Left lung (tissue), 10 donors: ENCODE results near the gene LHX5. TPM values are rescaled to one million over a fixed set of nuclear protein-coding genes. Genes with fewer than 3 reads are reported as not detected.
A peak's percentile ranks its signal among the peaks of the same experiment; 100 is the strongest.

Experiments
- ATAC-seq: fragments of 200-7000 bp; cut with Tn5 transposase; one replicate; pipeline ENCODE4 v1.9.1; 2020; ENCODE audit warnings: moderate library complexity
- DNase-seq, 4 donors: peaks; one replicate each; pipeline ENCODE4 v3.0.0-alpha.2; 2013 to 2020
- H3K27ac ChIP-seq, 2 donors: fragments of 200-600 bp; sonication (generic) in 1 of 2; one replicate each; pipeline versions ENCODE4 v1.5.0 to v1.8.0; 2020 to 2021
- H3K27me3 ChIP-seq, 2 donors: fragments of 200-600 bp; sonication (generic) in 1 of 2; one replicate each; pipeline versions ENCODE4 v1.5.0 to v1.8.0; 2020 to 2021
- H3K36me3 ChIP-seq, 2 donors: fragments of 200-600 bp; sonication (generic) in 1 of 2; one replicate each; pipeline versions ENCODE4 v1.5.0 to v1.8.0; 2020 to 2021
- H3K4me1 ChIP-seq, 2 donors: fragments of 200-600 bp; one replicate each; pipeline ENCODE4 v1.8.0; 2021
- H3K4me3 ChIP-seq, 2 donors: fragments of 200-600 bp; sonication (generic) in 1 of 2; one replicate each; pipeline versions ENCODE4 v1.5.0 to v1.8.0; 2020 to 2021; ENCODE audit warnings: mild to moderate bottlenecking in 1 of 2
- H3K9me3 ChIP-seq, 2 donors: fragments of 200-600 bp; sonication (generic) in 1 of 2; one replicate each; pipeline versions ENCODE4 v1.5.0 to v1.8.0; 2020 to 2021
- intact Hi-C, 2 donors: fragments of 100-400 bp; cut with DNase I; formaldehyde crosslinking; loops; one replicate each; pipeline versions ENCODE4 v1.11.2 to v1.14.2; 2022
- polyA plus RNA-seq, 6 donors: library from polyadenylated mRNA; unstranded; fragments of 120-200 nt; gene quantifications; one replicate each; pipeline ENCODE4 v1.2.1, GENCODE V29; 2013; ENCODE audit not compliant: insufficient read length in 6 of 6
- total RNA-seq, 2 donors: library from RNA; stranded (reverse); fragmentation: NEBNext Ultra II Directional; extraction: Animal tissue kit (Norgen Biotek cat#: 25700); gene quantifications; one replicate each; pipeline ENCODE4 v1.2.1, GENCODE V29; 2021
- TF ChIP-seq, protein P1 (sequence below), 2 donors: fragments of 200-600 bp; sonication (generic) in 1 of 2; IDR thresholded peaks; one replicate each; pipeline versions ENCODE4 v1.5.0 to v1.8.0; 2021; ENCODE audit warnings: antibody characterized with exemption in 2 of 2
- donor health status: DM: no; HTN: yes; CAD: no.
- donor health status: DM: no; HTN: no; CAD: no.

The LHX5 gene
- total and polyA plus RNA-seq, 8 donors, result not detected

DNA sequence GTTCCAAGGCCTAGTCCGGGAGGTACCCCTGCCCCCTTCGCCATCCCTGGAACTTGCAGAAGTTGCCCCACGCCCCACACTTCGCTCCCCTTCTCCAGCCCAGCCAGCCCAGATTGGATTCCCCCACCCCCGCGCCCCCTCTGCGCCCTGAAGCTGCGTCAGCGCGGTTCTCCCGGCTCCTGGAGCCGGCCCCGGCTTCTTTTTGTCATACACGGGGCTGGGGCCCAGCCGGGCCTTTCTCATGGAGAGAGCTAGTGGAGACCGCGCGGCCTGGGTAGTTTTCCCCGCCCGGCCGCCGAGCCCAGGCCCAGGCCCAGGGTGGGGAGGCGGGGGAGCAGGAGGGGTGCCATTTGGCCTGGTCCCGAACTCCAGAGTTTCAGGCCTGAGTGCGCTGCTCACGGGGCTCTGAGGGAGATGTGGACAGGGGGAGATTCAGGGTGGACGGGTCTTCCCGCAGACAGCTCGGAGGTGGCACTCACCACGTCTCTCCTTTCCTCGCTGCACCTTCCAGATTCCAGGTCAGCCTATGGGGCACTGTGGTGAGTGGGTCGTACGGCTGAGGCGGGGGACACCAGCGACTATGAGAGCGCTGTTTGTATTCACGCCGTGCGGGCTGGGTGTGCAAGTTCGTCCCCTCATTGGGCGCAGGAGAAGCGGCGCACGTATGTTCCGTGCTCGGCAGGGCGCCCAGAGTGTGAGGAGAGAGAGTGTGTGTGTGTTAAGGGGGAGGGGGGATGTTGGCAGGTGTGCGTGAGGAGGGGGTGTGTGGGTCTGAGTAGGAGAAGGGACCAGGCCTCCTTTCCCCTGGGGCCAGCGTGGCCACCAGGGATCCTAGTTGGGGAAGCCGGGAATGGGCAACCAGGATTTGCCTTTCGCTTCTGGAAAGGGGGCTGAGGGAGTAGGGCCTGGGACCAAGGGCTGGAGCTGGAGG, 785 bp upstream of the LHX5 start:
- H3K27ac ChIP-seq, result no peak overlapping the region
- H3K9me3 ChIP-seq, result no peaks in the 10 kb centered on the region
- no peak for DNase-seq
- TF ChIP-seq, protein P1, sequence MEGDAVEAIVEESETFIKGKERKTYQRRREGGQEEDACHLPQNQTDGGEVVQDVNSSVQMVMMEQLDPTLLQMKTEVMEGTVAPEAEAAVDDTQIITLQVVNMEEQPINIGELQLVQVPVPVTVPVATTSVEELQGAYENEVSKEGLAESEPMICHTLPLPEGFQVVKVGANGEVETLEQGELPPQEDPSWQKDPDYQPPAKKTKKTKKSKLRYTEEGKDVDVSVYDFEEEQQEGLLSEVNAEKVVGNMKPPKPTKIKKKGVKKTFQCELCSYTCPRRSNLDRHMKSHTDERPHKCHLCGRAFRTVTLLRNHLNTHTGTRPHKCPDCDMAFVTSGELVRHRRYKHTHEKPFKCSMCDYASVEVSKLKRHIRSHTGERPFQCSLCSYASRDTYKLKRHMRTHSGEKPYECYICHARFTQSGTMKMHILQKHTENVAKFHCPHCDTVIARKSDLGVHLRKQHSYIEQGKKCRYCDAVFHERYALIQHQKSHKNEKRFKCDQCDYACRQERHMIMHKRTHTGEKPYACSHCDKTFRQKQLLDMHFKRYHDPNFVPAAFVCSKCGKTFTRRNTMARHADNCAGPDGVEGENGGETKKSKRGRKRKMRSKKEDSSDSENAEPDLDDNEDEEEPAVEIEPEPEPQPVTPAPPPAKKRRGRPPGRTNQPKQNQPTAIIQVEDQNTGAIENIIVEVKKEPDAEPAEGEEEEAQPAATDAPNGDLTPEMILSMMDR (IDR thresholded peaks at IDR 0.05), result no peak
- H3K4me1 ChIP-seq, result peaks cover 0 to 7% of the 10 kb centered on the region in 2 donors
- no peak for ATAC-seq
- no peaks in the 10 kb centered on the region for H3K36me3 ChIP-seq
- peaks cover 96 to 99% of the 10 kb centered on the region in 2 donors for H3K27me3 ChIP-seq
- no peak overlapping the region for H3K4me3 ChIP-seq
- intact Hi-C loops, result no loop called here

DNA sequence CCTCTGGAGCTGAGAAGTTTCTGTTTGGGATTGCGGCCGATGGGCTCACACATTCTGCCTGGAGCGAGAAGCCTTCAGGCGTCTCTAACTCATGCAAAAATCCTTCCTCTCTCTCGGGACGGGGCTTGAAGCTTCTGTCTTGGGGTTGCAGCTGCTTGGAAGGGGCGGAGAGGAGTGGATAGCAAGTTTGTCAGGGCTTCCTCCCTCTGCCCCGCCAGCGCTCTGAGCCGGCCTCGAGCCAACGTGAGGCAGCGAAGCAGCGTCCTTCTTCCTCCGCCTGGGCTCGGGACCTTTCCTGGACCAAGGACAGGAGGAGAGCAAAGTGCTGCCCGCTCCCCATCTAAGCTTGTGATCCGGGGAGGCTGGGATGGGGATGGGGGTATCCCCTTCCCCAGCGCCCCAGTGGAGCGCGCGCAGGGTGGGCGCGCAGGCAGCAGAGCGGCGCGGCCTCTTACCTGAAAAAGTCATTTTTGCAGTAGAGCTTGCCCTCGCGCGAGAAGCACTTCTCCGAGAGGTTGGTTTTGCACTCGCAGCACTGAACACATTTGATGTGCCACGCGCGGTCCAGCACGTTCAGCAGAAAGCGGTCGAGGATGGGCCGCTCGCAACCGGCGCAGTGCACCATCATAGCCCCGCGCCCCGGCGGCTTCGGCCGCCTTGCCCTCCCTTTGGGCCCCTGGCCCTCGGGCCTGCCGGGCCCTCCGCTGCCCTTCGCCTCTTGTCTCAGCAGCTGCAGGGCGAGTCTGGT, 626 bp downstream of the LHX5 start:
- Histone ChIP-seq H3K4me1 (peaks cover 0 to 12% of the 10 kb centered on the region in 2 donors), H3K36me3 (no peaks in the 10 kb centered on the region), H3K4me3 (no peak overlapping the region), H3K9me3 (no peaks in the 10 kb centered on the region), H3K27me3 (peaks cover 99 to 100% of the 10 kb centered on the region in 2 donors), H3K27ac (no peak overlapping the region)
- intact Hi-C loops, result no loop called here
- TF ChIP-seq, protein P1 (IDR thresholded peaks at IDR 0.05), result no peak
- peak in 1 of 4 donors; percentile 74 for DNase-seq
- ATAC-seq, result no peak

GRCh38 chr12:113469949-113470743, 1.5 kb downstream of the LHX5 start:
- H3K4me1 ChIP-seq, result peaks cover 0 to 17% of the 10 kb centered on the region in 2 donors
- H3K36me3 ChIP-seq, result no peaks in the 10 kb centered on the region
- TF ChIP-seq, protein P1 (IDR thresholded peaks at IDR 0.05), result no peak
- H3K9me3 ChIP-seq, result no peaks in the 10 kb centered on the region
- H3K27me3 ChIP-seq, result peaks cover 99 to 100% of the 10 kb centered on the region in 2 donors
- DNase-seq, result no peak
- no peak for ATAC-seq
- no peak overlapping the region for H3K27ac ChIP-seq
- intact Hi-C loops, result no loop called here
- no peak overlapping the region for H3K4me3 ChIP-seq

GRCh38 chr12:113469224-113469948, 2.3 kb downstream of the LHX5 start:
- no peak overlapping the region for H3K4me3 ChIP-seq
- TF ChIP-seq, protein P1 (IDR thresholded peaks at IDR 0.05), result no peak
- intact Hi-C loops, result no loop called here
- H3K4me1 ChIP-seq, result peaks cover 0 to 24% of the 10 kb centered on the region in 2 donors
- ATAC-seq (no peak), DNase-seq (peak in 1 of 4 donors; percentile 78)
- H3K27ac ChIP-seq, result no peak overlapping the region
- peaks cover 99 to 100% of the 10 kb centered on the region in 2 donors for H3K27me3 ChIP-seq
- H3K9me3 ChIP-seq, result no peaks in the 10 kb centered on the region
- H3K36me3 ChIP-seq, result no peaks in the 10 kb centered on the region
